Measurements from ENCODE around the gene APOBEC3A.
"Not testable (repeated sequence)": the region's sequence is repeated elsewhere in the genome, so short reads cannot be mapped to it uniquely, and the experiment has no call there.

The APOBEC3A gene

DNA sequence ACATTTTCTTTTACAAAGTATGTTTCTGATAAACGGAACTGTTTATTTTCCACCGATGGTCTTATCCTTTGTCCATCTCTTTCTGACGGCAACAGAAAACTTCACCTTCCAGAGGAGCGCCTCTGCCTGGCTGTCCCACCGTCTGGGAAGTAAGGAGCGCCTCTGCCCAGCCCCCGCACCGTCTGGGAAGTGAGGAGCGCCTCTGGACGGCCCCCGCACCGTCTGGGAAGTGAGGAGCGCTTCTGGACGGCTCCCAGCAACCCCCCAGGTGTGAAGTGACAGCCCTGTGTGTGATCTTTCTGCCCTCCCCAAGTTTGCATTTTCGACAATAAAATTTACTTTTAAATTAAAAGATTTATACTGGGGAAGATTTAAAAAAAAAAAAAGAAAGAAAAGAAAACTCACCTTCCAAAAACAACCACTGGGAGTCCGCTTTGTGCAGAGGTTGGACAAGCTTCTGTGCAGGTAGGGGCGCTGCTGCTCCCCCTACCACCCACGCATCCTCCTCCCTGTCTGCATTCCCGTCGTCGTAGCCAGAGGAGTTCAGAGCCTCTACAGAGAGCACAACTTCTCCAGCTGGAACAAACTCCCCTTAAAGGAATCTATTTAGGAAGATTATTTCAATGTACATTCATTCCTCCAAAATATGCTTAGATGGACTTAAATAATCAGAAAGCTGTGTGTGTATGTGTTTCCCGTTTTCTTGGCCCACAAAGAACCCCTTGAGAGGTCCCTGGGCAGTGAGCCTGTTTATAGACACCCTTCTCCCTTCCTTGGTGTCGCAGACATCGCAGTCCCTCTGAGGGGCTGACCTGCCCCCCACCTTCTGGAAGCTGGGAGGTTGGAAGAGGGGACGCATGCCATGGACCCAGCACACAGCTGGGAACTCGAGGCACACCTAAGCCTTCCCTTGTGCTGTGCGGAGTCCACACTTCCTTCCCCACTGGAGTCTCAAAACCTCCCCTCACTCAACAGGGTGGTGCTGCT lies 23.9 kb downstream of the APOBEC3A start:
- TF ChIP-seq EZH2 (IDR thresholded peaks at IDR 0.05; ENCODE audit: borderline replicate concordance, low read length): no peak
- TF ChIP-seq CTCF (IDR thresholded peaks at IDR 0.05; ENCODE audit: low read length): no peak
- Histone ChIP-seq H3K27ac (ENCODE audit: low read depth, low read length, poor library complexity, severe bottlenecking) (no peak overlapping the region), H3K9me3 (ENCODE audit: low read length) (no peaks in the 10 kb centered on the region), H3K4me1 (ENCODE audit: insufficient read depth, low read length, severe bottlenecking) (no peaks in the 10 kb centered on the region), H3K27me3 (ENCODE audit: insufficient read depth, low read length) (peaks cover 7% of the 10 kb centered on the region; the same call in 1 of the 2 replicates), H2AFZ (ENCODE audit: low read length) (no peak overlapping the region), H3K4me2 (ENCODE audit: low read length) (no peak overlapping the region), H3K4me3 (ENCODE audit: low read depth, low read length, poor library complexity, severe bottlenecking) (no peak overlapping the region), H3K9ac (ENCODE audit: low read length) (no peak overlapping the region), H3K36me3 (ENCODE audit: insufficient read depth, low read length) (no peaks in the 10 kb centered on the region), H3K79me2 (ENCODE audit: insufficient read depth, low read length) (no peaks in the 10 kb centered on the region), H4K20me1 (ENCODE audit: insufficient read depth, low read length) (no peaks in the 10 kb centered on the region), H3K9me2 (ENCODE audit: low read depth, low read length) (no peaks in the 10 kb centered on the region), H3F3A (ENCODE audit: insufficient read depth, low read length) (no peaks in the 10 kb centered on the region)

DNA sequence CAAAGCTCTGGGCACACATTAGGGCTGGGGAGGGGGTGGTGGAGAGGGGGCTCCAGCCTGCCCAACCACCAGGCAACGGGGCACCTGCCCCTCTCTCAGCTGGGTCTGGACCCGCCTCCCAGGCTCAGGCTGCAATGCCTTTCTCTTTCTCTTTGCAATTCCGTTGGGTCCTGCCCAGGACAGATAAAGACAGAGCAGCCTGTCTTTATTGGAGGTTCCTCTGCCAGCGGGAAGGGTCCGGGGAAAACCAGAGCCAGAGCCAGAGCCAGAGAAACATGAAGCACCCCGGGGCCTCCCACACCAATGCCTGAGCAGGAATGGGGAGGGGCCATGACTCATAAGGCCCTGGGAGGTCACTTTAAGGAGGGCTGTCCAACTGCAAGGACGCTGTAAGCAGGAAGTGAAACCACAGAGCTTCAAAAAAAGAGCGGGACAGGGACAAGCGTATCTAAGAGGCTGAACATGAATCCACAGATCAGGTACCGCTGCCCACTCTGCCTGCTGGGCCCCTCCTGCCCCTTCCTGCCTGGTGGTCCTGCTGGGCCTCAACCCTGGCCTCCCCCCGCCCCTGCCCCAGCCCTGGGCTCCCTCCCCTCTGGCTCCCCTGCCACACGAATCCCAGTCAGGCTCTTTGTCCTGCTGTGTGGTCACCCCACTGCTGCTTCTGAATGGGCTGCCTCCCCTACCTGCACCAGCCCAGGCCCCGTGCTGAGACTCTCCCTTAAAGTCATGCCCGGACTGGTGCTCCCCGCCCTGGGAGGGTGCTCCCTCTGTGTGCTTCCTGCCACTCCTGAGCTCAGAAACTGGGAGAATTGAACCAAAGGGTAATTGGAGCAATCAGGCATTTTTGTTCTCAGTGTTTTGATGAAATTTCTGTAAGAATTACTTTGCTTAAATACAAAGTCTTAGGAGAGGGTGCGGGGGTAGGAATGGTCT lies 24.9 kb downstream of the APOBEC3A start, which contains the start of gene APOBEC3B:
Gene APOBEC3B (plus strand): TSS at position 356 of the 936 bp plus-strand sequence. CDS start 107 bp downstream, at position 463.
- Histone ChIP-seq H3K9me3 (ENCODE audit: low read length) (no peaks in the 10 kb centered on the region), H2AFZ (ENCODE audit: low read length) (no peak within 1 kb of the TSS), H3K4me1 (ENCODE audit: insufficient read depth, low read length, severe bottlenecking) (no peaks in the 10 kb centered on the region), H3K27ac (ENCODE audit: low read depth, low read length, poor library complexity, severe bottlenecking) (no peak within 1 kb of the TSS), H4K20me1 (ENCODE audit: insufficient read depth, low read length) (no peaks in the 10 kb centered on the region), H3K9ac (ENCODE audit: low read length) (no peak within 1 kb of the TSS), H3K4me2 (ENCODE audit: low read length) (no peak within 1 kb of the TSS), H3F3A (ENCODE audit: insufficient read depth, low read length) (no peaks in the 10 kb centered on the region), H3K4me3 (ENCODE audit: low read depth, low read length, poor library complexity, severe bottlenecking) (no peak within 1 kb of the TSS), H3K9me2 (ENCODE audit: low read depth, low read length) (no peaks in the 10 kb centered on the region), H3K79me2 (ENCODE audit: insufficient read depth, low read length) (no peaks in the 10 kb centered on the region), H3K27me3 (ENCODE audit: insufficient read depth, low read length) (peaks cover 7% of the 10 kb centered on the region; the same call in 1 of the 2 replicates), H3K36me3 (ENCODE audit: insufficient read depth, low read length) (no peaks in the 10 kb centered on the region)
- TF ChIP-seq CTCF (IDR thresholded peaks at IDR 0.05; ENCODE audit: low read length) (no peak), EZH2 (IDR thresholded peaks at IDR 0.05; ENCODE audit: borderline replicate concordance, low read length) (no peak)

- no peak overlapping the region for H2AFZ ChIP-seq (ENCODE audit: low read length)
- no peak overlapping the region for H3K4me3 ChIP-seq (ENCODE audit: low read depth, low read length, poor library complexity, severe bottlenecking)
- H4K20me1 ChIP-seq (ENCODE audit: insufficient read depth, low read length): no peaks in the 10 kb centered on the region
- no peaks in the 10 kb centered on the region for H3K9me3 ChIP-seq (ENCODE audit: low read length)
- H3K27ac ChIP-seq (ENCODE audit: low read depth, low read length, poor library complexity, severe bottlenecking): no peak overlapping the region
- H3K27me3 ChIP-seq (ENCODE audit: insufficient read depth, low read length): peaks cover 7% of the 10 kb centered on the region; the same call in 1 of the 2 replicates
- no peaks in the 10 kb centered on the region for H3K4me1 ChIP-seq (ENCODE audit: insufficient read depth, low read length, severe bottlenecking)
- H3K79me2 ChIP-seq (ENCODE audit: insufficient read depth, low read length): no peaks in the 10 kb centered on the region
- H3K9ac ChIP-seq (ENCODE audit: low read length): no peak overlapping the region
- H3K4me2 ChIP-seq (ENCODE audit: low read length): no peak overlapping the region
- no peaks in the 10 kb centered on the region for H3K9me2 ChIP-seq (ENCODE audit: low read depth, low read length)
- H3K36me3 ChIP-seq (ENCODE audit: insufficient read depth, low read length): no peaks in the 10 kb centered on the region
- TF ChIP-seq EZH2 (IDR thresholded peaks at IDR 0.05; ENCODE audit: borderline replicate concordance, low read length) (no peak), CTCF (IDR thresholded peaks at IDR 0.05; ENCODE audit: low read length) (no peak)
- H3F3A ChIP-seq (ENCODE audit: insufficient read depth, low read length): no peaks in the 10 kb centered on the region
These were observed 26.8 kb downstream of the APOBEC3A start for GRCh38 chr22:38984224-38984623.

GRCh38 chr22:38984784-38985757 lies 27.7 kb downstream of the APOBEC3A start:
- not testable (repeated sequence) for H3K27me3 ChIP-seq (ENCODE audit: insufficient read depth, low read length); H3F3A ChIP-seq (ENCODE audit: insufficient read depth, low read length); H3K4me2 ChIP-seq (ENCODE audit: low read length); H3K36me3 ChIP-seq (ENCODE audit: insufficient read depth, low read length); H3K79me2 ChIP-seq (ENCODE audit: insufficient read depth, low read length); H3K9me3 ChIP-seq (ENCODE audit: low read length); H3K9ac ChIP-seq (ENCODE audit: low read length); H3K4me1 ChIP-seq (ENCODE audit: insufficient read depth, low read length, severe bottlenecking); H4K20me1 ChIP-seq (ENCODE audit: insufficient read depth, low read length); H3K4me3 ChIP-seq (ENCODE audit: low read depth, low read length, poor library complexity, severe bottlenecking); H3K9me2 ChIP-seq (ENCODE audit: low read depth, low read length); H2AFZ ChIP-seq (ENCODE audit: low read length); H3K27ac ChIP-seq (ENCODE audit: low read depth, low read length, poor library complexity, severe bottlenecking)

Data from OCI-LY1 (cell line).